ENCODE data around the gene CHTOP. TPM values are rescaled to one million over a fixed set of nuclear protein-coding genes. Genes with fewer than 3 reads are reported as not detected.

CHTOP gene
- total RNA-seq, 1 experiment from 2014 or later = 85.1 TPM

GRCh38 chr1:153608089-153608682 lies 25.7 kb upstream of the CHTOP start:
- no peaks in the 10 kb centered on the region for H3K27me3 Mint-ChIP-seq (ENCODE audit: insufficient read depth, unreplicated experiment)
- CTCF ChIA-PET = interaction anchor here (0.6 to 1.5 kb wide), 6 partner anchors 8 to 42 kb away, joined by 3 to 7 read pairs (median 4); partner anchors contain the start of genes S100A13 and S100A14
- Histone ChIP-seq H3K9me3 (no peaks in the 10 kb centered on the region), H3K4me3 (ENCODE audit: low read depth, low read length) (peak overlapping the region; percentile 33), H3K4me1 (peaks cover 49% of the 10 kb centered on the region), H3K27me3 (replicated peaks; ENCODE audit: control insufficient read depth, insufficient read depth, low read length) (no peaks in the 10 kb centered on the region), H3K36me3 (ENCODE audit: control insufficient read depth, insufficient read depth, low read length) (peaks cover 8% of the 10 kb centered on the region)
- H3K36me3 Mint-ChIP-seq (ENCODE audit: insufficient read depth, unreplicated experiment) = peaks cover 68% of the 10 kb centered on the region
- POLR2A ChIA-PET = interaction anchor here (1.0 to 1.5 kb wide), 2 partner anchors 9 to 19 kb away, joined by 3 to 9 read pairs; partner anchors contain the start of gene S100A13
- H3K4me1 Mint-ChIP-seq (ENCODE audit: low read depth, unreplicated experiment) = peaks cover 35% of the 10 kb centered on the region
- TF ChIP-seq CTCF (IDR thresholded peaks at IDR 0.05; ENCODE audit: insufficient read depth in 1 of 2, low read depth in 1 of 2, low read length in 1 of 2, severe bottlenecking in 1 of 2, unreplicated experiment in 1 of 2) = peak in 1 of 2 experiments; percentile 13
- BruUV-seq (replicated peaks) = no TSS peak
- peak overlapping the region; percentile 74 for H3K4me3 Mint-ChIP-seq (ENCODE audit: unreplicated experiment)
- peak; percentile 80 to 86 for DNase-seq
- no peaks in the 10 kb centered on the region for H3K9me3 Mint-ChIP-seq (ENCODE audit: unreplicated experiment)
- H3K27ac Mint-ChIP-seq (ENCODE audit: unreplicated experiment) = peak overlapping the region; percentile 56
- intact Hi-C loops (cut with micrococcal nuclease; ENCODE audit: unreplicated experiment) = no loop called here

- intact Hi-C loops (cut with micrococcal nuclease; ENCODE audit: unreplicated experiment) = no loop called here
- DNase-seq = peak; percentile 84 to 88
- peaks cover 76% of the 10 kb centered on the region for H3K36me3 Mint-ChIP-seq (ENCODE audit: insufficient read depth, unreplicated experiment)
- Histone ChIP-seq H3K9me3 (no peaks in the 10 kb centered on the region), H3K4me3 (ENCODE audit: low read depth, low read length) (peak overlapping the region; percentile 33), H3K27me3 (replicated peaks; ENCODE audit: control insufficient read depth, insufficient read depth, low read length) (no peaks in the 10 kb centered on the region), H3K4me1 (peaks cover 55% of the 10 kb centered on the region), H3K36me3 (ENCODE audit: control insufficient read depth, insufficient read depth, low read length) (peaks cover 8% of the 10 kb centered on the region)
- peak overlapping the region; percentile 56 for H3K27ac Mint-ChIP-seq (ENCODE audit: unreplicated experiment)
- H3K9me3 Mint-ChIP-seq (ENCODE audit: unreplicated experiment) = no peaks in the 10 kb centered on the region
- peaks cover 36% of the 10 kb centered on the region for H3K4me1 Mint-ChIP-seq (ENCODE audit: low read depth, unreplicated experiment)
- no peak for TF ChIP-seq CTCF (IDR thresholded peaks at IDR 0.05; ENCODE audit: insufficient read depth in 1 of 2, low read depth in 1 of 2, low read length in 1 of 2, severe bottlenecking in 1 of 2, unreplicated experiment in 1 of 2)
- BruUV-seq (replicated peaks) = no TSS peak
- ChIA-PET CTCF (interaction anchor here (1.5 kb wide), 1 partner anchor 43 kb away, joined by 5 read pairs; no protein-coding TSS in a partner anchor), POLR2A (interaction anchor here (1.5 kb wide), 1 partner anchor 18 kb away, joined by 9 read pairs; the partner anchor contains the start of gene S100A13)
- no peaks in the 10 kb centered on the region for H3K27me3 Mint-ChIP-seq (ENCODE audit: insufficient read depth, unreplicated experiment)
- peak overlapping the region; percentile 74 for H3K4me3 Mint-ChIP-seq (ENCODE audit: unreplicated experiment)
Observed at GRCh38 chr1:153608742-153609584, 24.9 kb upstream of the CHTOP start.

GRCh38 chr1:153609585-153609907 lies 24.3 kb upstream of the CHTOP start:
- H3K4me3 ChIP-seq (ENCODE audit: low read depth, low read length) = no peak overlapping the region
- no peak for TF ChIP-seq CTCF (IDR thresholded peaks at IDR 0.05; ENCODE audit: insufficient read depth in 1 of 2, low read depth in 1 of 2, low read length in 1 of 2, severe bottlenecking in 1 of 2, unreplicated experiment in 1 of 2)
- Mint-ChIP-seq H3K9me3 (ENCODE audit: unreplicated experiment) (no peaks in the 10 kb centered on the region), H3K4me1 (ENCODE audit: low read depth, unreplicated experiment) (peaks cover 42% of the 10 kb centered on the region), H3K36me3 (ENCODE audit: insufficient read depth, unreplicated experiment) (peaks cover 82% of the 10 kb centered on the region), H3K27me3 (ENCODE audit: insufficient read depth, unreplicated experiment) (no peaks in the 10 kb centered on the region), H3K4me3 (ENCODE audit: unreplicated experiment) (peak overlapping the region; percentile 74), H3K27ac (ENCODE audit: unreplicated experiment) (peak overlapping the region; percentile 56)
- no peak for DNase-seq
- BruUV-seq (replicated peaks) = TSS peak; percentile 30
- no peaks in the 10 kb centered on the region for H3K9me3 ChIP-seq
- ChIA-PET POLR2A (no interaction called here), CTCF (no interaction called here)
- intact Hi-C loops (cut with micrococcal nuclease; ENCODE audit: unreplicated experiment) = no loop called here
- H3K27me3 ChIP-seq (replicated peaks; ENCODE audit: control insufficient read depth, insufficient read depth, low read length) = no peaks in the 10 kb centered on the region
- peaks cover 8% of the 10 kb centered on the region for H3K36me3 ChIP-seq (ENCODE audit: control insufficient read depth, insufficient read depth, low read length)
- peaks cover 61% of the 10 kb centered on the region for H3K4me1 ChIP-seq

All from Caco-2 (cell line).